HG03139 (cell line): ENCODE measurements around the gene OAS3.

ENCODE experiments used
- ATAC-seq: cut with Tn5 transposase; IDR thresholded peaks from one replicate; pipeline ENCODE4 v1.9.1; 2021; ENCODE audit not compliant: unreplicated experiment

Gene OAS3

DNA sequence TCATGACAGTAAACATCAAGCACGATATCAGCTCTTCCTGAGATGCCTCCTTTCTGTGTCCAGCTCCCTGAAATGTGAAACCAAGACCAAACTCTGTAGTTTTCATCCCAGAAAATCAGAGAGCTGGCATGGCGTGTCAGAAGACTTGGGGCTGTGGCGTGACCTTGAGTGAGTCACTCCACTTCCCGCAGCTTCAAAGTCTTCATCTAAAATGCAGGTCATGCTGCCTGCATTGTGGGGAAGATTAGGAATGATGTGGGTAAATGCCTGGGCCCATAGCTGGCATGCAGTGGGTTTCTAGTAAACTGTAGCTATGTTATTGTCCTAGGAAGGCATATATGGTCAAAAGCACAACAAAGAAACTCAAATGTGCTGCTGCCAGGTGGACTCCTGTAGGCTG, 68.9 kb downstream of the OAS3 start:
- ATAC-seq, result no peak

DNA sequence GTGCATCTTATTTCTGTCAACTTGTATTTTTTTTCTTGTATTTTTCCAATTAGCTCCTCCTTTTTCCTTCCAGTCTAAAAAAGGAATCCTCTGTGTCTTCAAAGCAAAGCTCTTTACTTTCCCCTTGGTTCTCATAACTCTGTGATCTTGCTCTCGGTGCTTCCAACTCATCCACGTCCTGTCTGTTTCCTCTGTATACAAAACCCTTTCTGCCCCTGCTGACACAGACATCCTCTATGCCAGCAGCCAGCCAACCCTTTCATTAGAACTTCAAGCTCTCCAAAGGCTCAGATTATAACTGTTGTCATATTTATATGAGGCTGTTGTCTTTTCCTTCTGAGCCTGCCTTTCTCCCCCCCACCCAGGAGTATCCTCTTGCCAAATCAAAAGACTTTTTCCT, 72.4 kb downstream of the OAS3 start:
- no peak for ATAC-seq

DNA sequence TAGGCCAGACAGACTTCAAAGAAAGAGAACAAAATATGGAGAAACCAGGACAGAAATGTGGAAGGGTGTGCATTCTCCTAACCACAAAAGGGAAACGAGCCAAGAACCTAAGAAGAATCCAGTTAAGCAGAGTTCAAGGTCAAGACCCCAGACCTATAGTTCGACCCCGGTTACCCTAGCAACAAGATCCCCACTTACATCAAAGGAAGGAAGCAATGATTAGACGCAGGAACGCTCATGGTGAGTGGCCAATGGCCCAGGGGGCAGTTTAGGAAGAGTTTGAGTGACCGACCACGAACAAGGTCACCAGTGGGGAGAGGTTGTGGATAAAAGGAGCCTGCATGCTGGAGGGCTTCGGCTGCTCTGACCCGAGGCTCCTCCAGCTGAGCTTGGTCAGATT, 76.3 kb downstream of the OAS3 start:
- ATAC-seq, result no peak

DNA sequence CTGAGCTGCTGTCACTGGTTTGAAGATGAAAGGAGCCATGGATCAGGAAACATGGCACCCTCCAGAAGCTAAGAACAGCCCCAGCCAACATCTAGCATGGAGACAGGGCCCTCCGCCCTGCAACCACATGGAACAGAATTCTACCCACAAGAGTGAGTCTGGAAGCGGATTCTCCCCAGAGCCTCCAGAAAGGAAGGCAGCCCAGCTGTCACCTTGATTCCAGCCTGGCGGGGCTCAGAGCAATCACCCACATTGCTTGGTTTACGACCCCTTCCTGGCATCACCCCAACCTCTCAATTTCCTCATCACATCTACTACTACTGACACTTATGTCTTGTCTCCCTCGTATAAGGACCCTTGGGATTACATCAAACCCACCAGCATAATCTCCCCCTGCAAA, 78.5 kb downstream of the OAS3 start:
- ATAC-seq, result no peak

DNA sequence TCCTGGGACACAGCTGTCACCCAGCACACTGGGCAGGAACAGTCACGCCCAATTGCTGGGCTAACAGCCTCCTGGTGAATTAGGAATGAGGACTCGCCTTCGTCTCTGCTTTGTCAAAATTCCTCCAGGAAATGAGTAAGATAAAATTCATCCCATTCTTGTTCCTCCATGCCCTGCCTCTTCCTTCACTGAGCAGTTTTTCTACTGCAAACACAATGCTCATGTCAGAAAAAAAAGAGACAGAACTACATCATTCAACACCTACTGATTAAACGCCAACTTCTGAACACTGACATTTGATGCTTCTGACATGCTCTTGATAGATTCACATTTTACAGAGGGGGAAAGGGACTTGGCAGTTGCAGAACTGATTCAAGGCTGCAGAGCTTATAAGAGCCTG, 80.8 kb downstream of the OAS3 start:
- no peak for ATAC-seq

GRCh38 chr12:113021500-113021899, 83.2 kb downstream of the OAS3 start:
- ATAC-seq, result no peak
